Heart left ventricle (tissue), 16 donors: Measurements from ENCODE around the gene NSG2. TPM values are rescaled to one million over a fixed set of nuclear protein-coding genes. Genes with fewer than 3 reads are reported as not detected.

ENCODE experiments used
- ATAC-seq, 4 donors: fragments of 200-7000 bp; cut with Tn5 transposase; one replicate each; pipeline ENCODE4 v1.9.1; 2020 to 2022; ENCODE audit warnings: moderate library complexity in 4 of 4, mild to moderate bottlenecking in 3 of 4, moderate number of reproducible peaks in 1 of 4
- DNase-seq, 5 donors: peaks; one replicate each; pipeline ENCODE4 v3.0.0-alpha.2; 2020
- H3K27ac ChIP-seq, 12 donors: fragments of 200-600 bp; sonication (generic) in 4 of 12; one replicate each; pipeline versions ENCODE4 v1.5.0 to v1.8.0; 2016 to 2022; ENCODE audit warnings: mild to moderate bottlenecking in 2 of 12
- H3K27me3 ChIP-seq, 9 donors: fragments of 200-600 bp; sonication (generic) in 2 of 9; one replicate each; pipeline versions ENCODE4 v1.5.1 to v1.8.0; 2016 to 2022; ENCODE audit warnings: mild to moderate bottlenecking in 3 of 9
- H3K36me3 ChIP-seq, 9 donors: fragments of 200-600 bp; sonication (generic) in 2 of 9; one replicate each; pipeline versions ENCODE4 v1.5.0 to v1.8.0; 2018 to 2022; ENCODE audit warnings: mild to moderate bottlenecking in 2 of 9
- H3K4me1 ChIP-seq, 12 donors: fragments of 200-600 bp; sonication (generic) in 4 of 12; one replicate each; pipeline versions ENCODE4 v1.5.0 to v1.8.0; 2016 to 2022; ENCODE audit warnings: mild to moderate bottlenecking in 3 of 12
- H3K4me3 ChIP-seq, 12 donors: fragments of 200-600 bp; sonication (generic) in 4 of 12; one replicate each; pipeline versions ENCODE4 v1.5.0 to v1.8.0; 2017 to 2022; ENCODE audit warnings: mild to moderate bottlenecking in 9 of 12, moderate library complexity in 4 of 12
- H3K9me3 ChIP-seq, 12 donors: fragments of 200-600 bp; sonication (generic) in 4 of 12; one replicate each; pipeline versions ENCODE4 v1.5.0 to v1.8.0; 2016 to 2022; ENCODE audit warnings: mild to moderate bottlenecking in 1 of 12
- CTCF ChIP-seq, 12 donors: fragments of 200-600 bp; sonication (generic) in 4 of 12; IDR thresholded peaks; one replicate each; pipeline versions ENCODE4 v1.5.0 to v1.8.0; 2018 to 2022; ENCODE audit warnings: antibody characterized with exemption in 12 of 12, mild to moderate bottlenecking in 5 of 12
- POLR2A ChIP-seq, 2 donors: fragments of 450-650 bp; IDR thresholded peaks; one replicate each; pipeline ENCODE4 v1.6.1; 2017; ENCODE audit warnings: antibody characterized with exemption in 2 of 2, mild to moderate bottlenecking in 2 of 2, moderate library complexity in 2 of 2
- WGBS, 4 donors: extraction: QIAGEN DNeasy Blood & Tissue Kit in 2 of 4; methylation state at CpG; one replicate each; pipeline versions ENCODE4 v1.1.5 to v1.1.7; 2013 to 2018; 5-methylcytosine and 5-hydroxymethylcytosine counted together
- intact Hi-C, 10 donors: fragments of 100-400 bp; cut with DNase I; formaldehyde crosslinking; loops; one replicate each; pipeline versions ENCODE4 v1.11.1 to v1.14.2; 2022
- polyA plus RNA-seq, 2 donors: library from polyadenylated mRNA; stranded (reverse); fragments of 200-250 nt; gene quantifications; one replicate each; pipeline ENCODE4 v1.2.3, GENCODE V29; 2013
- total RNA-seq, 9 donors: library from RNA; depleted of rRNA in 2 of 9; stranded (reverse); fragments of >200 nt in 2 of 9; fragmentation: NEBNext Ultra II Directional in 3 of 9; extraction: Animal tissue kit (Norgen Biotek cat#: 25700) in 3 of 9; gene quantifications; one replicate each; pipeline versions ENCODE4 v1.1.0 to v1.2.4, GENCODE V29; 2016 to 2023
- donor health status: ischemic (EF 13 %, LVEDD 7.1; RV severe dilation, severe dysfunction).
- donor health status: healthy with polysubstance abuse.
- donor health status: DM: no; HTN: yes; CAD: no.
- donor health status: DM: no; HTN: no; CAD: no.
- donor health status: ischemic (EF 25% LVEDD 6.9; RV normal size, moderate dysfunction).
- donor health status: ischemic (EF 25% LVEDD 5.7; RV mildly dilated, moderate dysfunction).
- donor health status: healthy.
- donor health status: DM: yes; HTN: yes; CAD: no.
- donor health status: ischemic (EF 35%, LVEDD 5.7; RV mildly dilated, moderate dysfunction).
- donor health status: nonischemic (EF 11% LVEDD 7.7; RV severe dilation, severe dysfunction).
- donor health status: DM: yes; HTN: yes; CAD: no.
- donor health status: PGD.
- donor health status: ischemic (EF 29% LVEDD 5.4; RV normal size, mild dysfunction).
- donor health status: nonischemic (EF 23%, LVEDD 6.1; RV moderate dilation, normal function).

The NSG2 gene
- total and polyA plus RNA-seq, 11 donors = 0.30 to 1.7 (median 0.44) TPM; not detected in 4

GRCh38 chr5:174078416-174078815 is 32.9 kb downstream of the NSG2 start:
- 73 to 75% (median 74%) methylated on average over 3 of the region's 3 CpGs for WGBS, 4 donors
- no peak for ATAC-seq
- H3K27me3 ChIP-seq = peaks cover 0 to 3% (median 0%) of the 10 kb centered on the region in 9 donors
- no peak overlapping the region for H3K4me3 ChIP-seq
- no peaks in the 10 kb centered on the region for H3K36me3 ChIP-seq
- intact Hi-C loops = no loop called here
- H3K9me3 ChIP-seq = peaks cover 0 to 3% (median 0%) of the 10 kb centered on the region in 12 donors
- H3K27ac ChIP-seq = no peak overlapping the region
- DNase-seq = no peak
- no peak for TF ChIP-seq POLR2A (IDR thresholded peaks at IDR 0.05)
- no peak for TF ChIP-seq CTCF (IDR thresholded peaks at IDR 0.05)
- H3K4me1 ChIP-seq = no peaks in the 10 kb centered on the region

GRCh38 chr5:174082286-174082685 is 36.8 kb downstream of the NSG2 start:
- WGBS, 4 donors = 75 to 99% (median 98%) methylated on average over 2 of the region's 2 CpGs
- intact Hi-C loops = no loop called here
- TF ChIP-seq POLR2A (IDR thresholded peaks at IDR 0.05) = no peak
- no peak for TF ChIP-seq CTCF (IDR thresholded peaks at IDR 0.05)
- Histone ChIP-seq H3K4me3 (no peak overlapping the region), H3K36me3 (no peaks in the 10 kb centered on the region), H3K4me1 (no peaks in the 10 kb centered on the region), H3K9me3 (peaks cover 0 to 3% (median 0%) of the 10 kb centered on the region in 12 donors), H3K27me3 (peaks cover 0 to 3% (median 0%) of the 10 kb centered on the region in 9 donors), H3K27ac (no peak overlapping the region)
- DNase-seq = no peak
- no peak for ATAC-seq

GRCh38 chr5:174083056-174083827 is 37.7 kb downstream of the NSG2 start:
- ATAC-seq (no peak), DNase-seq (peak in 1 of 5 donors; percentile 16)
- intact Hi-C loops = no loop called here
- no peak overlapping the region for H3K27ac ChIP-seq
- H3K9me3 ChIP-seq = peaks cover 0 to 3% (median 0%) of the 10 kb centered on the region in 12 donors
- no peaks in the 10 kb centered on the region for H3K36me3 ChIP-seq
- TF ChIP-seq CTCF (IDR thresholded peaks at IDR 0.05) (no peak), POLR2A (IDR thresholded peaks at IDR 0.05) (no peak)
- peaks cover 0 to 6% (median 0%) of the 10 kb centered on the region in 9 donors for H3K27me3 ChIP-seq
- H3K4me3 ChIP-seq = no peak overlapping the region
- no peaks in the 10 kb centered on the region for H3K4me1 ChIP-seq
- 63 to 74% (median 63%) methylated on average over 12 of the region's 12 CpGs for WGBS, 4 donors

- 75 to 90% (median 79%) methylated on average over 8 of the region's 8 CpGs for WGBS, 4 donors
Observed at GRCh38 chr5:174084691-174085154, 39.2 kb downstream of the NSG2 start.

More at GRCh38 chr5:174084691-174085154, 39.2 kb downstream of the NSG2 start:
- Histone ChIP-seq H3K36me3 (no peaks in the 10 kb centered on the region), H3K4me3 (no peak overlapping the region), H3K9me3 (peaks cover 0 to 3% (median 0%) of the 10 kb centered on the region in 12 donors), H3K27me3 (peaks cover 0 to 13% (median 0%) of the 10 kb centered on the region in 9 donors), H3K4me1 (no peaks in the 10 kb centered on the region), H3K27ac (no peak overlapping the region)
- TF ChIP-seq CTCF (IDR thresholded peaks at IDR 0.05) (no peak), POLR2A (IDR thresholded peaks at IDR 0.05) (no peak)
- intact Hi-C loops = no loop called here
- ATAC-seq (no peak), DNase-seq (no peak)
